ENCODE results near the gene PPTC7.

PPTC7 gene

GRCh38 chr12:110533607-110534006, 49.5 kb downstream of the PPTC7 start:
- H3K27ac ChIP-seq (ENCODE audit: low read depth, low read length) = no peak overlapping the region
- H3K4me3 ChIP-seq (ENCODE audit: low read length) = no peak overlapping the region
- H3F3A ChIP-seq (ENCODE audit: control insufficient read depth, insufficient read depth) = peaks cover 11% of the 10 kb centered on the region; the same call in 1 of the 2 replicates
- H3K4me2 ChIP-seq (ENCODE audit: low read length) = peak overlapping the region; percentile 23
- TF ChIP-seq, protein P1, sequence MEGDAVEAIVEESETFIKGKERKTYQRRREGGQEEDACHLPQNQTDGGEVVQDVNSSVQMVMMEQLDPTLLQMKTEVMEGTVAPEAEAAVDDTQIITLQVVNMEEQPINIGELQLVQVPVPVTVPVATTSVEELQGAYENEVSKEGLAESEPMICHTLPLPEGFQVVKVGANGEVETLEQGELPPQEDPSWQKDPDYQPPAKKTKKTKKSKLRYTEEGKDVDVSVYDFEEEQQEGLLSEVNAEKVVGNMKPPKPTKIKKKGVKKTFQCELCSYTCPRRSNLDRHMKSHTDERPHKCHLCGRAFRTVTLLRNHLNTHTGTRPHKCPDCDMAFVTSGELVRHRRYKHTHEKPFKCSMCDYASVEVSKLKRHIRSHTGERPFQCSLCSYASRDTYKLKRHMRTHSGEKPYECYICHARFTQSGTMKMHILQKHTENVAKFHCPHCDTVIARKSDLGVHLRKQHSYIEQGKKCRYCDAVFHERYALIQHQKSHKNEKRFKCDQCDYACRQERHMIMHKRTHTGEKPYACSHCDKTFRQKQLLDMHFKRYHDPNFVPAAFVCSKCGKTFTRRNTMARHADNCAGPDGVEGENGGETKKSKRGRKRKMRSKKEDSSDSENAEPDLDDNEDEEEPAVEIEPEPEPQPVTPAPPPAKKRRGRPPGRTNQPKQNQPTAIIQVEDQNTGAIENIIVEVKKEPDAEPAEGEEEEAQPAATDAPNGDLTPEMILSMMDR (IDR thresholded peaks at IDR 0.05; ENCODE audit: low read depth, low read length, poor library complexity, severe bottlenecking) = no peak
- no peak for TF ChIP-seq EZH2phosphoT487 (IDR thresholded peaks at IDR 0.05; ENCODE audit: borderline replicate concordance, low read length)
- peaks cover 53% of the 10 kb centered on the region for H3K4me1 ChIP-seq (ENCODE audit: control insufficient read depth, low read length)
- peaks cover 19% of the 10 kb centered on the region for H3K79me2 ChIP-seq (ENCODE audit: control insufficient read depth, low read length)
- no peaks in the 10 kb centered on the region for H4K20me1 ChIP-seq (ENCODE audit: control insufficient read depth, insufficient read depth, low read depth, low read length)
- H3K27me3 ChIP-seq (ENCODE audit: control insufficient read depth, low read length) = no peaks in the 10 kb centered on the region
- peaks cover 68% of the 10 kb centered on the region for H3K36me3 ChIP-seq (ENCODE audit: control insufficient read depth, low read length)
- no peaks in the 10 kb centered on the region for H3K9me2 ChIP-seq (replicated peaks; ENCODE audit: control insufficient read depth, low read length)
- no peaks in the 10 kb centered on the region for H3K9me3 ChIP-seq (ENCODE audit: control insufficient read depth, insufficient read depth, low read length)

DNA sequence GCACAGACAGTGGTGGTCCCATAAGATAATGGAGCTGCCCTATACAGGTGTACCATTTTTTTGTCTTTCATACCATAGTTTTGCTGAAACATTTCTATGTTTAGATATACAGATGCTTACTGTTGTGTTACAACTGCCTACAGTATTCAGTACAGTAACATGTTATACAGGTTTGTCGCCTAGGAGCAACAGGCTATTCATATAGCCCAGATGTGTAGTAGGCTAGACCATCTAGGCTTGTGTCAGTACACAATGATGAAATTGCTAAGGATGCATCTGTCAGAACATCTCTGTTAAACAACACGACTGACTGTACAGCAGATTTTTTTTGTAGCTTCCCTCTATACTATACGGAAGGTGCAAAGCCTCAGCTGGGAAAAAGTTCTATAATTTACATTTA, 50.5 kb downstream of the PPTC7 start:
- Histone ChIP-seq H4K20me1 (ENCODE audit: control insufficient read depth, insufficient read depth, low read depth, low read length) (no peaks in the 10 kb centered on the region), H3K4me2 (ENCODE audit: low read length) (peak overlapping the region; percentile 57), H3K4me1 (ENCODE audit: control insufficient read depth, low read length) (peaks cover 53% of the 10 kb centered on the region), H3K79me2 (ENCODE audit: control insufficient read depth, low read length) (peaks cover 19% of the 10 kb centered on the region), H3K9me3 (ENCODE audit: control insufficient read depth, insufficient read depth, low read length) (no peaks in the 10 kb centered on the region), H3K27me3 (ENCODE audit: control insufficient read depth, low read length) (no peaks in the 10 kb centered on the region), H3K27ac (ENCODE audit: low read depth, low read length) (peak overlapping the region; percentile 79), H3K36me3 (ENCODE audit: control insufficient read depth, low read length) (peaks cover 58% of the 10 kb centered on the region), H3F3A (ENCODE audit: control insufficient read depth, insufficient read depth) (peaks cover 11% of the 10 kb centered on the region; the same call in 1 of the 2 replicates), H3K9me2 (replicated peaks; ENCODE audit: control insufficient read depth, low read length) (no peaks in the 10 kb centered on the region), H3K4me3 (ENCODE audit: low read length) (peak overlapping the region; percentile 30; the same call in 1 of the 2 replicates)
- no peak for TF ChIP-seq EZH2phosphoT487 (IDR thresholded peaks at IDR 0.05; ENCODE audit: borderline replicate concordance, low read length)
- TF ChIP-seq, protein P1 (IDR thresholded peaks at IDR 0.05; ENCODE audit: low read depth, low read length, poor library complexity, severe bottlenecking) = no peak

DNA sequence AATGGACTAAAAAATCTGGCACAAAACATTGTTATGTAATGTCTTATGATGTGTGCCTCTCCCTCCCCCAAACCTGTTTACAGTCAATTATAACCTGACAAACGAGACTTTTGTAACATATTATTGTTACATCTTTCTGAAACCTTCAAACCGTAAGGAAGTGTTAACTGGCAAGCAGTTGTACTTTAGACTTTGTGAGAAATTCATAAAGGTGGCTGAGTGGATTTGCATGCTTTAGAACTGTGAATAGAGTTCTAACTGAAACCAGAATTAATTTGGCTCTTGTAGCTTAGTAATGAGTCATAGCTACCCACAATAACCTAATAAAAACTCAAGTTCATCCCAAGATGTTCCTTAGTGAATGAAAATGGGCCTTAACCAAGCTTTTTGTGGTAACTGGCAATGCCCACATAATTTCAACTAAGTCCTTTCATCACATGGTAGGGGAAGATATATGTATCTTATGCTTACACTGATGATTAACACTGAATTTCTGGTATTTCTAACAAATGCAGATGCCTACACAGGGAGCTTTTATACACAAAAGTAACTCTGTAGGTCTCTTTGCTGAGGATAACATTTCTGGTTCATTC, 51.3 kb downstream of the PPTC7 start:
- H3K36me3 ChIP-seq (ENCODE audit: control insufficient read depth, low read length) = peaks cover 50% of the 10 kb centered on the region
- TF ChIP-seq, protein P1 (IDR thresholded peaks at IDR 0.05; ENCODE audit: low read depth, low read length, poor library complexity, severe bottlenecking) = no peak
- TF ChIP-seq EZH2phosphoT487 (IDR thresholded peaks at IDR 0.05; ENCODE audit: borderline replicate concordance, low read length) = no peak
- peaks cover 11% of the 10 kb centered on the region; the same call in 1 of the 2 replicates for H3F3A ChIP-seq (ENCODE audit: control insufficient read depth, insufficient read depth)
- no peaks in the 10 kb centered on the region for H4K20me1 ChIP-seq (ENCODE audit: control insufficient read depth, insufficient read depth, low read depth, low read length)
- peaks cover 53% of the 10 kb centered on the region for H3K4me1 ChIP-seq (ENCODE audit: control insufficient read depth, low read length)
- peak overlapping the region; percentile 57 for H3K4me2 ChIP-seq (ENCODE audit: low read length)
- peak overlapping the region; percentile 30 for H3K4me3 ChIP-seq (ENCODE audit: low read length)
- no peaks in the 10 kb centered on the region for H3K9me3 ChIP-seq (ENCODE audit: control insufficient read depth, insufficient read depth, low read length)
- H3K9me2 ChIP-seq (replicated peaks; ENCODE audit: control insufficient read depth, low read length) = no peaks in the 10 kb centered on the region
- H3K27me3 ChIP-seq (ENCODE audit: control insufficient read depth, low read length) = no peaks in the 10 kb centered on the region
- peak overlapping the region; percentile 79 for H3K27ac ChIP-seq (ENCODE audit: low read depth, low read length)
- peaks cover 19% of the 10 kb centered on the region for H3K79me2 ChIP-seq (ENCODE audit: control insufficient read depth, low read length)

Measured in DOHH2 (cell line).